Ovary (tissue), 3 donors: ENCODE results near the gene ADARB2.

Experiments used
- POLR2A ChIP-seq: fragments of 450-650 bp; IDR thresholded peaks from one replicate; pipeline ENCODE4 v1.6.1; 2017; ENCODE audit warnings: antibody characterized with exemption, mild to moderate bottlenecking, moderate library complexity
- TF ChIP-seq, protein P1 (sequence below), 3 donors: fragments of 450-650 bp in 2 of 3; fragments of 200-600 bp in 1 of 3; IDR thresholded peaks; one replicate each; pipeline versions ENCODE4 v1.5.1 to v1.8.0; 2016 to 2022; ENCODE audit warnings: antibody characterized with exemption in 3 of 3, mild to moderate bottlenecking in 1 of 3
- donor health status: DM: no; HTN: no; CAD: no.

DNA sequence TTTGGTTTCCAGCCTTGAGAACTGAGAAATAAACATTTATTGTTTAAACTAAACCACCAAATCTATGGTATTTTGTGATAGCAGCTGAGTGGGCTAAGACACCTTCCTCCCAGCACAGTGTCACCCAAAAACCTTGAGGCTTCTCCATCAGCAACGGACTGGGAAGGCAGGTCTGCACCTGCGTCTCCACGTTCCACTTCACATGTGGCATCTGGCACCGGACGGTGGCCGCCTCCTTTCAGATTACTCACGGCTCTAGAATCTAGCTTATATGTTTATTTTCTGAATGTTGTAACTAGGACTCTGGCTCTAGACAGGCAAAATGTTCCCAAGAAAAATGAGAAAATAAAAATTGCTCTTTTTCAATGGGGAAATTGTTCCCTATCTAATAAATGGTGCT is 201.0 kb downstream of the ADARB2 start:
- TF ChIP-seq, protein P1, sequence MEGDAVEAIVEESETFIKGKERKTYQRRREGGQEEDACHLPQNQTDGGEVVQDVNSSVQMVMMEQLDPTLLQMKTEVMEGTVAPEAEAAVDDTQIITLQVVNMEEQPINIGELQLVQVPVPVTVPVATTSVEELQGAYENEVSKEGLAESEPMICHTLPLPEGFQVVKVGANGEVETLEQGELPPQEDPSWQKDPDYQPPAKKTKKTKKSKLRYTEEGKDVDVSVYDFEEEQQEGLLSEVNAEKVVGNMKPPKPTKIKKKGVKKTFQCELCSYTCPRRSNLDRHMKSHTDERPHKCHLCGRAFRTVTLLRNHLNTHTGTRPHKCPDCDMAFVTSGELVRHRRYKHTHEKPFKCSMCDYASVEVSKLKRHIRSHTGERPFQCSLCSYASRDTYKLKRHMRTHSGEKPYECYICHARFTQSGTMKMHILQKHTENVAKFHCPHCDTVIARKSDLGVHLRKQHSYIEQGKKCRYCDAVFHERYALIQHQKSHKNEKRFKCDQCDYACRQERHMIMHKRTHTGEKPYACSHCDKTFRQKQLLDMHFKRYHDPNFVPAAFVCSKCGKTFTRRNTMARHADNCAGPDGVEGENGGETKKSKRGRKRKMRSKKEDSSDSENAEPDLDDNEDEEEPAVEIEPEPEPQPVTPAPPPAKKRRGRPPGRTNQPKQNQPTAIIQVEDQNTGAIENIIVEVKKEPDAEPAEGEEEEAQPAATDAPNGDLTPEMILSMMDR (IDR thresholded peaks at IDR 0.05), result no peak
- no peak for TF ChIP-seq POLR2A
